ENCODE results near the gene TNXB.
"Not testable (repeated sequence)": the region's sequence is repeated elsewhere in the genome, so short reads cannot be mapped to it uniquely, and the experiment has no call there.

Gene TNXB

GRCh38 chr6:32041050-32041321 lies 68.2 kb downstream of the TNXB start:
- in situ Hi-C loops (cut with MboI; ENCODE audit: low sequenced_read_pairs) = not testable (repeated sequence)

DNA sequence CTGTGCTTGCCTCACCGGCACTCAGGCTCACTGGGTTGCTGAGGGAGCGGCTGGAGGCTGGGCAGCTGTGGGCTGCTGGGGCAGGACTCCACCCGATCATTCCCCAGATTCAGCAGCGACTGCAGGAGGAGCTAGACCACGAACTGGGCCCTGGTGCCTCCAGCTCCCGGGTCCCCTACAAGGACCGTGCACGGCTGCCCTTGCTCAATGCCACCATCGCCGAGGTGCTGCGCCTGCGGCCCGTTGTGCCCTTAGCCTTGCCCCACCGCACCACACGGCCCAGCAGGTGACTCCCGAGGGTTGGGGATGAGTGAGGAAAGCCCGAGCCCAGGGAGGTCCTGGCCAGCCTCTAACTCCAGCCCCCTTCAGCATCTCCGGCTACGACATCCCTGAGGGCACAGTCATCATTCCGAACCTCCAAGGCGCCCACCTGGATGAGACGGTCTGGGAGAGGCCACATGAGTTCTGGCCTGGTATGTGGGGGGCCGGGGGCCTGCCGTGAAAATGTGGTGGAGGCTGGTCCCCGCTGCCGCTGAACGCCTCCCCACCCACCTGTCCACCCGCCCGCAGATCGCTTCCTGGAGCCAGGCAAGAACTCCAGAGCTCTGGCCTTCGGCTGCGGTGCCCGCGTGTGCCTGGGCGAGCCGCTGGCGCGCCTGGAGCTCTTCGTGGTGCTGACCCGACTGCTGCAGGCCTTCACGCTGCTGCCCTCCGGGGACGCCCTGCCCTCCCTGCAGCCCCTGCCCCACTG lies 68.7 kb downstream of the TNXB start:
- in situ Hi-C loops (cut with MboI; ENCODE audit: low sequenced_read_pairs) = not testable (repeated sequence)

- in situ Hi-C loops (cut with MboI; ENCODE audit: low sequenced_read_pairs) = not testable (repeated sequence)
These were observed 69.5 kb downstream of the TNXB start for GRCh38 chr6:32039321-32040274.

DNA sequence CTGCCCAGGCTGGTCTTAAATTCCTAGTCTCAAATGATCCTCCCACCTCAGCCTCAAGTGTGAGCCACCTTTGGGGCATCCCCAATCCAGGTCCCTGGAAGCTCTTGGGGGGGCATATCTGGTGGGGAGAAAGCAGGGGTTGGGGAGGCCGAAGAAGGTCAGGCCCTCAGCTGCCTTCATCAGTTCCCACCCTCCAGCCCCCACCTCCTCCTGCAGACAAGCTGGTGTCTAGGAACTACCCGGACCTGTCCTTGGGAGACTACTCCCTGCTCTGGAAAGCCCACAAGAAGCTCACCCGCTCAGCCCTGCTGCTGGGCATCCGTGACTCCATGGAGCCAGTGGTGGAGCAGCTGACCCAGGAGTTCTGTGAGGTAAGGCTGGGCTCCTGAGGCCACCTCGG lies 70.3 kb downstream of the TNXB start:
- in situ Hi-C loops (cut with MboI; ENCODE audit: low sequenced_read_pairs) = not testable (repeated sequence)

GRCh38 chr6:32037598-32038524 lies 71.3 kb downstream of the TNXB start, which contains the start of gene CYP21A2:
TSS of gene CYP21A2 (plus strand) at chr6:32038415. CDS start at chr6:32038423, 8 bp downstream.
- in situ Hi-C loops (cut with MboI; ENCODE audit: low sequenced_read_pairs) = not testable (repeated sequence)

GRCh38 chr6:32037136-32037535 lies 72.0 kb downstream of the TNXB start:
- in situ Hi-C loops (cut with MboI; ENCODE audit: low sequenced_read_pairs) = not testable (repeated sequence)

DNA sequence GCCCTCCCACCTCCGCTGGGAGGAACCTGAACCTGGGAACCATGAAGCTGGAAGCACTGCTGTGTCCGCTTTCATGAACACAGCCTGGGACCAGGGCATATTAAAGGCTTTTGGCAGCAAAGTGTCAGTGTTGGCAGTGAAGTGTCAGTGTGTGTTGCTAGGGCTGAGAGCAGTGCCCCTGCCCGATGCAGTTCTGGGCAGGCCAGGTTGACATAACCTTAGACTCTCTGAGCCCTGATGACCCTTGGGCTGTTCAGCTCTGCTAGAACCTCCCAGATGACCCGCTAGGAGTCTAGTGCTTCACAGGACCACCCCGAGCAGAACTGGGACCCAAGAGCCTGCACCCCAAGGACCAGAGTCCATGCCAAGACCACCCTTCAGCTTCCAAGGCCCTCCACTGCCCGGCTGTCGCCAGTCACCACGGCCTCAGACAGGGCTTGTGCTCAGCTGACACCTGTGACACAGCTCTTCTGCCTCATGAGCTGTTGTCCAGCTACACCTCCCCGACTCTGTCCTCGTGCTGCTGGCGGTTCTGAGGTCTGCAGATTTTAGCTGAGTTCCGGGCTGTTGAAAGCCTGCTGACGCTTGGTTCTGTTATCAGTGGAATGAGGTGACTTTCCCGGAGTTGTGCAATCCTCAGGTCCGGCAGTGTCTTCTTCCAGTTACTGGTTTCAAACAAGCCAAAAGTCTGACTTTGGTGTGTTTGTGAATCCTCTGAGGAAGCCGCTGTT lies 73.7 kb downstream of the TNXB start:
- in situ Hi-C loops (cut with MboI; ENCODE audit: low sequenced_read_pairs) = not testable (repeated sequence)

- in situ Hi-C loops (cut with MboI; ENCODE audit: low sequenced_read_pairs) = not testable (repeated sequence)
These were observed 79.6 kb downstream of the TNXB start for GRCh38 chr6:32029553-32029952.

- in situ Hi-C loops (cut with MboI; ENCODE audit: low sequenced_read_pairs) = not testable (repeated sequence)
These were observed 80.5 kb downstream of the TNXB start for GRCh38 chr6:32028631-32029030.

- in situ Hi-C loops (cut with MboI; ENCODE audit: low sequenced_read_pairs) = not testable (repeated sequence)
These were observed 87.0 kb downstream of the TNXB start for GRCh38 chr6:32022100-32022499.

DNA sequence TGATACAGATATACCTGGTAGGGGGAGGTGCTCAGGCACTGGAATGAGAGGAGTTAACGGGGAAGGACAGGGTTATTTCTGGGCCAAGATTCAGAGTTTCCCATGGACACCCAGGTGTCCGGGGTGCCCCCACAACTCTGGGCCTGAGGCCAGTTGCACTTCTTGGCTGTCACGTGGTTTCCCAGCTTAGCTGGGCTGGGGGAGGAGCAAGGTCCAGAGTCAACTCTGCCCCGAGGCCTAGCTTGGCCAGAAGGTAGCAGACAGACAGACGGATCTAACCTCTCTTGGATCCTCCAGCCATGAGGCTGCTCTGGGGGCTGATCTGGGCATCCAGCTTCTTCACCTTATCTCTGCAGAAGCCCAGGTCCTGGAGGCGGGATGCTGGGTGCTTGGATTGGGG lies 94.6 kb downstream of the TNXB start, which contains the start of gene C4B:
Gene C4B, plus strand, starts transcription at position 249 of the 400 bp plus-strand sequence. Its CDS starts 51 bp downstream, at position 300.
- in situ Hi-C loops (cut with MboI; ENCODE audit: low sequenced_read_pairs) = not testable (repeated sequence)

DNA sequence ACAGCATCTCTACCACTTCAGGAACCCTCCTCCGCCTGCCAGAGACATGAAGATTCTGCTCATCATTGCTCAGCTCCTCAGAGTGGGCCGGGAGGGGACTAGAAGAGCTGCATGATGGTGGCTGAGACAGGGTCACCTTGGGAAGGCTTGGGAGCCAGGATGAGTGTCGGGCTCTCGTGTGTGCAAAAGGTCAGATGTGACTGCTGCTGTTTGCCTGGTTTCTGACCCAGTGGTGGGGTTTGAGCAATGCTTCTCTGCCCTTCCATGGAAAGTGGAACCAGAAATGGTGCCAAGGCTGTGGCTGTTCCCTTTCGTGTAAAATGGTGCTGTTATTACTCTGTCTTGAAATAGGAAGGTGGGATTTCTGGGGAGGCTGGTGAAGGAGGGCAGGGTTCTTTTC lies 95.4 kb downstream of the TNXB start:
- in situ Hi-C loops (cut with MboI; ENCODE audit: low sequenced_read_pairs) = not testable (repeated sequence)

- in situ Hi-C loops (cut with MboI; ENCODE audit: low sequenced_read_pairs) = not testable (repeated sequence)
These were observed 96.1 kb downstream of the TNXB start for GRCh38 chr6:32012941-32013617.

- in situ Hi-C loops (cut with MboI; ENCODE audit: low sequenced_read_pairs) = not testable (repeated sequence)
These were observed 98.1 kb downstream of the TNXB start for GRCh38 chr6:32010856-32011530.

DNA sequence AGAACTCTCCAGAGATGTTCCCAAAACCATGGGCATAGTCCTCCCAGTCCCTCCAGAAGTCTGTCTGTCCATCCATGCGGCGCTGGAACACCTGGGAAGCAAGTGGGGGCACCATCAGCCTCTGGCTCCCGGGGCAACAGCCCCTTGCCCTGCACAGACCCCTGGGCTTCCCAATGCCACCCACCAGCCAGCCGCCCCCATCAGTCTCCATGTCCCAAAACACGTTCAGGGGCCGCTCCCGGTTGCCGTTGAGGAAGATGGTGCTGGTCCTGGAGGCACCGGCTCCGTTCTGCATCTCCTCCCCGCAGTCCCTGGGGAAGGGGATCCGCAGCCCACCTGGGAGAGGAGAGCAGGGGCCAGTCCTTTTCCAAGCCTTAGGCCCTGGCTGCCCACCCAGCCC lies 99.6 kb downstream of the TNXB start:
- in situ Hi-C loops (cut with MboI; ENCODE audit: low sequenced_read_pairs) = not testable (repeated sequence)

- in situ Hi-C loops (cut with MboI; ENCODE audit: low sequenced_read_pairs) = not testable (repeated sequence)
These were observed 100.5 kb downstream of the TNXB start for GRCh38 chr6:32008616-32009015.

GRCh38 chr6:32008037-32008436 lies 101.1 kb downstream of the TNXB start:
- in situ Hi-C loops (cut with MboI; ENCODE audit: low sequenced_read_pairs) = not testable (repeated sequence)

DNA sequence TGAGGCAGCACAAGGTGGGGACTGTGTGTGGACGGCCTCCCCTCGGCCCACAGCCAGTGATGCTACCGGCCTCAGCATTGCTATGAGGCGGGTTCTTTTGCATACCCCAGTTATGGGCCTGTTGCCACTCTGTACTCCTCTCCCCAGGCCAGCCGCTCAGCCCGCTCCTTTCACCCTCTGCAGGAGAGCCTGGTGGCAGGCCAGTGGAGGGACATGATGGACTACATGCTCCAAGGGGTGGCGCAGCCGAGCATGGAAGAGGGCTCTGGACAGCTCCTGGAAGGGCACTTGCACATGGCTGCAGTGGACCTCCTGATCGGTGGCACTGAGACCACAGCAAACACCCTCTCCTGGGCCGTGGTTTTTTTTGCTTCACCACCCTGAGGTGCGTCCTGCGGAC lies 102.1 kb downstream of the TNXB start:
- in situ Hi-C loops (cut with MboI; ENCODE audit: low sequenced_read_pairs) = not testable (repeated sequence)

DNA sequence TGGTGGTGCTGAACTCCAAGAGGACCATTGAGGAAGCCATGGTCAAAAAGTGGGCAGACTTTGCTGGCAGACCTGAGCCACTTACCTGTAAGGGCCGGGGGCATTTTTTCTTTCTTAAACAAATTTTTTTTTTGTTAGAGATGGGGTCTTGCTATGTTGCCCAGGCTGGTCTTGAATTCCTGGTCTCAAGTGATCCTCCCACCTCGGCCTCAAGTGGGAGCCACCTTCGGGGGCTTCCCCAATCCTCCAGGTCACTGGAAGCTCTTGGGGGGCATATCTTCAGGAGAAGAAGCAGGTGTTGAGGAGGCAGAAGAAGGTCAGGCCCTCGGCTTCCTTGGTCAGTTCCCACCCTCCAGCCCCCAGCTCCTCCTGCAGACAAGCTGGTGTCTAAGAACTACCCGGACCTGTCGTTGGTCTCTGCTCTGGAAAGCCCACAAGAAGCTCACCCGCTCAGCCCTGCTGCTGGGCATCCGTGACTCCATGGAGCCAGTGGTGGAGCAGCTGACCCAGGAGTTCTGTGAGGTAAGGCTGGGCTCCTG lies 103.1 kb downstream of the TNXB start:
- in situ Hi-C loops (cut with MboI; ENCODE audit: low sequenced_read_pairs) = not testable (repeated sequence)

All from HL-60/S4 treated with phorbol 12-myristate 13-acetate at 8.2 ng/mL for 4 days and 3 days (cell line).